ENCODE results near the gene ARRDC5. TPM values are rescaled to one million over a fixed set of nuclear protein-coding genes. Genes with fewer than 3 reads are reported as not detected.

Gene ARRDC5
- total and polyA plus RNA-seq, 2 of the 13 experiments (the other 11 are each of a cell fraction or from before 2014, with no cell fraction given) = not detected

DNA sequence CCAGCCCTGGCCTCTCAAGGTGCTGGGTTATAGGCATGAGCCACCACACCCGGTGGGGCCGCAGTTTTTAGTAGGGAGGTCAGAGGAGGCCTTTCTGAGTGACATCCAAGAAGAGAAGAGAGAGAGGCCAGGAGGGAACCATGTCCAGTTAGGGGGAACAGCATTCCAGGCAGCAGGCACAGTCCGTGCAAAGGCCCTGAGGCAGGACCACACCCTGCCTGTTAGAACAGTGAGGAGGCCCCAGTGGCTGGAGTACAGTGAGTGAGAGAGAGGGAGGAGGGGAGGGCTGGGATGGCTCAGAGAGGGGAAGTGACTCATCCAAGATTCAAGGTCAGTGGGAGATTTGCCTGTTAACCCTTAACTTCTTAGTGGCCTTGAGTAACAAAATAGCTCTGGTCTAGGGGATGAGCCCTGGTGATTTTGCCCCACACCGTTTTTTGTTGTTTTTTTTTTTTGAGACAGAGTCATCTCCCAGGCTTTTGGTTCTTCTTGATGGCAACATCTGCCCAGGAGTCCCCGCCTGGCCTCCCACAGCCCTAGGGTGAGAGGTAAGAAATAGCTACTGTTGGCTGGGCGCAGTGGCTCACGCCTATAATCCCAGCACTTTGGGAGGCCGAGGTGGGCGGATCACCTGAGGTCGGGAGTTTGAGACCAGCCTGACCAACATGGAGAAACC, 32.5 kb downstream of the ARRDC5 start (continued):
- TF ChIP-seq ZNF496 (CRISPR knock-in tag; IDR thresholded peaks at IDR 0.05; ENCODE audit: insufficient replicate concordance) (no peak), JUNB (CRISPR knock-in tag; IDR thresholded peaks at IDR 0.05; ENCODE audit: borderline replicate concordance) (peak; percentile 99), THAP11 (CRISPR knock-in tag; IDR thresholded peaks at IDR 0.05) (peak; percentile 72), ZC3H4 (CRISPR knock-in tag; IDR thresholded peaks at IDR 0.05; ENCODE audit: borderline replicate concordance) (no peak), ZNF549 (CRISPR knock-in tag; IDR thresholded peaks at IDR 0.05) (no peak), ZNF441 (CRISPR knock-in tag; IDR thresholded peaks at IDR 0.05; ENCODE audit: borderline replicate concordance) (peak; percentile 75; the same call in 1 of the 2 replicates), STAG1 (CRISPR knock-in tag; IDR thresholded peaks at IDR 0.05) (0 out of 2 replicates have a peak, but pooled peaks have one; percentile 5), MTA1 (CRISPR knock-in tag; IDR thresholded peaks at IDR 0.05; ENCODE audit: borderline replicate concordance) (peak; percentile 89), LCORL (IDR thresholded peaks at IDR 0.05) (0 out of 2 replicates have a peak, but pooled peaks have one; percentile 39), LCORL (CRISPR knock-in tag; IDR thresholded peaks at IDR 0.05) (peak; percentile 84), ZNF766 (CRISPR knock-in tag; IDR thresholded peaks at IDR 0.05; ENCODE audit: borderline replicate concordance) (no peak), ZNF335 (CRISPR knock-in tag; IDR thresholded peaks at IDR 0.05) (peak; percentile 63; the same call in 1 of the 2 replicates), TBP (CRISPR knock-in tag; IDR thresholded peaks at IDR 0.05) (no peak), ZNF709 (CRISPR knock-in tag; IDR thresholded peaks at IDR 0.05) (no peak), EZH2 (conservative IDR thresholded peaks at IDR 0.05; ENCODE audit: low read depth, low read length) (no peak), ZNF777 (CRISPR knock-in tag; IDR thresholded peaks at IDR 0.05) (no peak)
- TF ChIP-seq, protein P1, sequence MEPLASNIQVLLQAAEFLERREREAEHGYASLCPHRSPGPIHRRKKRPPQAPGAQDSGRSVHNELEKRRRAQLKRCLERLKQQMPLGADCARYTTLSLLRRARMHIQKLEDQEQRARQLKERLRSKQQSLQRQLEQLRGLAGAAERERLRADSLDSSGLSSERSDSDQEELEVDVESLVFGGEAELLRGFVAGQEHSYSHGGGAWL (CRISPR knock-in tag; IDR thresholded peaks at IDR 0.05) = no peak
- TF ChIP-seq, protein P2, sequence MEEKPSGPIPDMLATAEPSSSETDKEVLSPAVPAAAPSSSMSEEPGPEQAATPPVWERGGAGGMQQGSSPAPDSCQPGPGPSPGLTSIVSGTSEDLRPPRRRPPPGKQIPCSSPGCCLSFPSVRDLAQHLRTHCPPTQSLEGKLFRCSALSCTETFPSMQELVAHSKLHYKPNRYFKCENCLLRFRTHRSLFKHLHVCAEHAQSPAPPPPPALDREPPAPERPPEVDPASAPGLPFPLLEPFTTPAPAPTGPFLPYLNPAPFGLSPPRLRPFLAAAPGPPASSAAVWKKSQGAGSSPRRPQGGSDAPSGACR (CRISPR knock-in tag; IDR thresholded peaks at IDR 0.05) = peak; percentile 91
- TF ChIP-seq, protein P3, sequence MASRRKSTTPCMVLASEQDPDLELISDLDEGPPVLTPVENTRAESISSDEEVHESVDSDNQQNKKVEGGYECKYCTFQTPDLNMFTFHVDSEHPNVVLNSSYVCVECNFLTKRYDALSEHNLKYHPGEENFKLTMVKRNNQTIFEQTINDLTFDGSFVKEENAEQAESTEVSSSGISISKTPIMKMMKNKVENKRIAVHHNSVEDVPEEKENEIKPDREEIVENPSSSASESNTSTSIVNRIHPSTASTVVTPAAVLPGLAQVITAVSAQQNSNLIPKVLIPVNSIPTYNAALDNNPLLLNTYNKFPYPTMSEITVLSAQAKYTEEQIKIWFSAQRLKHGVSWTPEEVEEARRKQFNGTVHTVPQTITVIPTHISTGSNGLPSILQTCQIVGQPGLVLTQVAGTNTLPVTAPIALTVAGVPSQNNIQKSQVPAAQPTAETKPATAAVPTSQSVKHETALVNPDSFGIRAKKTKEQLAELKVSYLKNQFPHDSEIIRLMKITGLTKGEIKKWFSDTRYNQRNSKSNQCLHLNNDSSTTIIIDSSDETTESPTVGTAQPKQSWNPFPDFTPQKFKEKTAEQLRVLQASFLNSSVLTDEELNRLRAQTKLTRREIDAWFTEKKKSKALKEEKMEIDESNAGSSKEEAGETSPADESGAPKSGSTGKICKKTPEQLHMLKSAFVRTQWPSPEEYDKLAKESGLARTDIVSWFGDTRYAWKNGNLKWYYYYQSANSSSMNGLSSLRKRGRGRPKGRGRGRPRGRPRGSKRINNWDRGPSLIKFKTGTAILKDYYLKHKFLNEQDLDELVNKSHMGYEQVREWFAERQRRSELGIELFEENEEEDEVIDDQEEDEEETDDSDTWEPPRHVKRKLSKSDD (CRISPR knock-in tag; IDR thresholded peaks at IDR 0.05; ENCODE audit: low read depth) = peak; percentile 63; the same call in 1 of the 2 replicates
- TF ChIP-seq, protein P4, sequence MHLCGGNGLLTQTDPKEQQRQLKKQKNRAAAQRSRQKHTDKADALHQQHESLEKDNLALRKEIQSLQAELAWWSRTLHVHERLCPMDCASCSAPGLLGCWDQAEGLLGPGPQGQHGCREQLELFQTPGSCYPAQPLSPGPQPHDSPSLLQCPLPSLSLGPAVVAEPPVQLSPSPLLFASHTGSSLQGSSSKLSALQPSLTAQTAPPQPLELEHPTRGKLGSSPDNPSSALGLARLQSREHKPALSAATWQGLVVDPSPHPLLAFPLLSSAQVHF (CRISPR knock-in tag; IDR thresholded peaks at IDR 0.05) = no peak
- TF ChIP-seq, protein P5, sequence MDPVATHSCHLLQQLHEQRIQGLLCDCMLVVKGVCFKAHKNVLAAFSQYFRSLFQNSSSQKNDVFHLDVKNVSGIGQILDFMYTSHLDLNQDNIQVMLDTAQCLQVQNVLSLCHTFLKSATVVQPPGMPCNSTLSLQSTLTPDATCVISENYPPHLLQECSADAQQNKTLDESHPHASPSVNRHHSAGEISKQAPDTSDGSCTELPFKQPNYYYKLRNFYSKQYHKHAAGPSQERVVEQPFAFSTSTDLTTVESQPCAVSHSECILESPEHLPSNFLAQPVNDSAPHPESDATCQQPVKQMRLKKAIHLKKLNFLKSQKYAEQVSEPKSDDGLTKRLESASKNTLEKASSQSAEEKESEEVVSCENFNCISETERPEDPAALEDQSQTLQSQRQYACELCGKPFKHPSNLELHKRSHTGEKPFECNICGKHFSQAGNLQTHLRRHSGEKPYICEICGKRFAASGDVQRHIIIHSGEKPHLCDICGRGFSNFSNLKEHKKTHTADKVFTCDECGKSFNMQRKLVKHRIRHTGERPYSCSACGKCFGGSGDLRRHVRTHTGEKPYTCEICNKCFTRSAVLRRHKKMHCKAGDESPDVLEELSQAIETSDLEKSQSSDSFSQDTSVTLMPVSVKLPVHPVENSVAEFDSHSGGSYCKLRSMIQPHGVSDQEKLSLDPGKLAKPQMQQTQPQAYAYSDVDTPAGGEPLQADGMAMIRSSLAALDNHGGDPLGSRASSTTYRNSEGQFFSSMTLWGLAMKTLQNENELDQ (CRISPR knock-in tag; IDR thresholded peaks at IDR 0.05; ENCODE audit: borderline replicate concordance) = no peak
- TF ChIP-seq, protein P6, sequence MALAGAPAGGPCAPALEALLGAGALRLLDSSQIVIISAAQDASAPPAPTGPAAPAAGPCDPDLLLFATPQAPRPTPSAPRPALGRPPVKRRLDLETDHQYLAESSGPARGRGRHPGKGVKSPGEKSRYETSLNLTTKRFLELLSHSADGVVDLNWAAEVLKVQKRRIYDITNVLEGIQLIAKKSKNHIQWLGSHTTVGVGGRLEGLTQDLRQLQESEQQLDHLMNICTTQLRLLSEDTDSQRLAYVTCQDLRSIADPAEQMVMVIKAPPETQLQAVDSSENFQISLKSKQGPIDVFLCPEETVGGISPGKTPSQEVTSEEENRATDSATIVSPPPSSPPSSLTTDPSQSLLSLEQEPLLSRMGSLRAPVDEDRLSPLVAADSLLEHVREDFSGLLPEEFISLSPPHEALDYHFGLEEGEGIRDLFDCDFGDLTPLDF (CRISPR knock-in tag; IDR thresholded peaks at IDR 0.05) = no peak
